CD4-positive, alpha-beta T cell (primary cell): Measurements from ENCODE around the gene PTBP3. TPM values are rescaled to one million over a fixed set of nuclear protein-coding genes. Genes with fewer than 3 reads are reported as not detected.

Source experiments
- ATAC-seq: fragments of 200-7000 bp; cut with Tn5 transposase; one replicate; pipeline ENCODE4 v1.10.0; 2022; ENCODE audit warnings: mild to moderate bottlenecking; ENCODE audit not compliant: poor library complexity
- CTCF ChIA-PET: fragments of 350-600 bp; sonication (Branson Sonifier 250); formaldehyde crosslinking; loops from one replicate; lab custom pipeline; 2021; ENCODE audit warnings: antibody characterized with exemption, inconsistent platforms; lab: Charles Lee
- POLR2A ChIA-PET: fragments of 350-600 bp; sonication (Branson Sonifier 250); formaldehyde crosslinking; loops from one replicate; lab custom pipeline; 2021; ENCODE audit warnings: antibody characterized with exemption, inconsistent platforms; lab: Charles Lee
- DNase-seq, 14 experiments: peaks; one replicate each; pipeline ENCODE4 v3.0.0-alpha.2; 2013 to 2020; ENCODE audit warnings: mixed read lengths in 2 of 14
- H3K27ac ChIP-seq, 2 donors: one replicate each; pipeline versions ENCODE4 v1.5.1 to v1.7.0; 2013; ENCODE audit warnings: low read length in 2 of 2, low read depth in 1 of 2, mild to moderate bottlenecking in 1 of 2
- H3K27me3 ChIP-seq, 2 experiments: 1 replicate in 1 of 2; 2 replicates in 1 of 2; pipeline versions ENCODE4 v1.6.1 to v1.7.0; 2013; ENCODE audit warnings: low read length in 2 of 2, control low read depth in 1 of 2, mild to moderate bottlenecking in 1 of 2, moderate library complexity in 1 of 2; ENCODE audit not compliant: insufficient read depth in 2 of 2, control insufficient read depth in 1 of 2
- H3K36me3 ChIP-seq: one replicate; pipeline ENCODE4 v1.6.1; 2013; ENCODE audit warnings: low read length, control low read depth; ENCODE audit not compliant: insufficient read depth
- H3K4me1 ChIP-seq: one replicate; pipeline ENCODE4 v1.6.1; 2013; ENCODE audit warnings: low read length, control low read depth; ENCODE audit not compliant: insufficient read depth
- H3K4me3 ChIP-seq: one replicate; pipeline ENCODE4 v1.5.1; 2013; ENCODE audit warnings: mild to moderate bottlenecking, low read length, moderate library complexity
- H3K9me3 ChIP-seq, 2 experiments: 1 replicate in 1 of 2; 2 replicates in 1 of 2; pipeline versions ENCODE4 v1.6.1 to v1.7.0; 2013; ENCODE audit warnings: low read length in 2 of 2, mild to moderate bottlenecking in 2 of 2, control low read depth in 1 of 2, moderate library complexity in 1 of 2; ENCODE audit not compliant: control insufficient read depth in 1 of 2, insufficient read depth in 1 of 2
- H3K27ac Mint-ChIP-seq: one replicate; pipeline ENCODE4 v1.8.0; 2020; ENCODE audit warnings: mixed read lengths
- H3K27me3 Mint-ChIP-seq: one replicate; pipeline ENCODE4 v1.8.0; 2021; ENCODE audit warnings: mixed read lengths
- H3K36me3 Mint-ChIP-seq: one replicate; pipeline ENCODE4 v1.8.0; 2021; ENCODE audit warnings: low read depth, mixed read lengths
- H3K4me1 Mint-ChIP-seq: one replicate; pipeline ENCODE4 v1.8.0; 2021; ENCODE audit warnings: low read depth, mixed read lengths
- H3K4me3 Mint-ChIP-seq: one replicate; pipeline ENCODE4 v1.8.0; 2020; ENCODE audit warnings: mild to moderate bottlenecking, mixed read lengths
- H3K9me3 Mint-ChIP-seq: one replicate; pipeline ENCODE4 v1.8.0; 2020; ENCODE audit warnings: mixed read lengths
- intact Hi-C, 2 experiments: fragments of 100-400 bp; cut with DNase I in 1 of 2; cut with micrococcal nuclease in 1 of 2; formaldehyde crosslinking; loops; one replicate each; pipeline versions ENCODE4 v1.15.1 to v1.9.0; 2023 to 2025; cut with DNase I, micrococcal nuclease
- total RNA-seq, 174 experiments: library from RNA in 2 of 174; stranded (reverse) in 2 of 174; gene quantifications; one replicate each; pipeline ENCODE4 v1.2.3 and lab custom pipeline; 2021 to 2026
- TF ChIP-seq, protein P1 (sequence below): fragments of 200-600 bp; IDR thresholded peaks from one replicate; pipeline ENCODE4 v1.8.0; 2022; ENCODE audit warnings: antibody characterized with exemption, mild to moderate bottlenecking

The PTBP3 gene
- total RNA-seq, 2 experiments from 2014 or later, result 100.0 to 110 TPM

DNA sequence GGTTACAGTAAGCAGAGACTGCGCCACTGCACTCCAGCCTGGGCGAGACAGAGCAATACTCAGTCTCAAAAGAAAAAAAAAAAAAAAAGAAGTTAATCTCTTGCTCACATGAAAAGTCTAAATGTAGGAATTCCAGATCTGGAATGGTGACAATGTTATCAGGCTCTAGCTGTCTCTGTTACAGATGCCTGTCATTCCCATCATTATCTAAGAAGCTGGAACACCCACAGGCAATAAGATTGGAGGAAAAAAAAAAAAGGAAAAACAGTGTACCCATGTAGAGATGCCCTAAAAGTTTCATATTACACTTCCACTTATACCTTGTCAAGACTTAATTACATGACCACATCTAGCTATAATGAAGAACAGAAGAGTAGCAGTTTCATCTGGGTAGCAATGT lies 38.2 kb downstream of the PTBP3 start:
- no peak for DNase-seq
- Histone ChIP-seq H3K27me3 (no peaks in the 10 kb centered on the region), H3K9me3 (no peaks in the 10 kb centered on the region), H3K4me3 (no peak overlapping the region), H3K27ac (no peak overlapping the region), H3K36me3 (peaks cover 26% of the 10 kb centered on the region), H3K4me1 (peaks cover 3% of the 10 kb centered on the region)
- H3K4me3 Mint-ChIP-seq, result no peak overlapping the region
- H3K27ac Mint-ChIP-seq, result no peak overlapping the region
- ChIA-PET CTCF (interaction anchor here (0.7 to 0.9 kb wide), 2 partner anchors 37 to 38 kb away, joined by 3 read pairs; partner anchors contain the start of gene PTBP3), POLR2A (no interaction called here)
- H3K36me3 Mint-ChIP-seq, result peaks cover 70% of the 10 kb centered on the region
- ATAC-seq, result no peak
- intact Hi-C loops, result loop anchor here in 1 of 2 experiments (5.0 kb wide), 1 partner anchor 37 kb away; the partner anchor contains the start of gene PTBP3
- H3K27me3 Mint-ChIP-seq, result no peaks in the 10 kb centered on the region
- peaks cover 72% of the 10 kb centered on the region for H3K4me1 Mint-ChIP-seq
- no peaks in the 10 kb centered on the region for H3K9me3 Mint-ChIP-seq
- TF ChIP-seq, protein P1, sequence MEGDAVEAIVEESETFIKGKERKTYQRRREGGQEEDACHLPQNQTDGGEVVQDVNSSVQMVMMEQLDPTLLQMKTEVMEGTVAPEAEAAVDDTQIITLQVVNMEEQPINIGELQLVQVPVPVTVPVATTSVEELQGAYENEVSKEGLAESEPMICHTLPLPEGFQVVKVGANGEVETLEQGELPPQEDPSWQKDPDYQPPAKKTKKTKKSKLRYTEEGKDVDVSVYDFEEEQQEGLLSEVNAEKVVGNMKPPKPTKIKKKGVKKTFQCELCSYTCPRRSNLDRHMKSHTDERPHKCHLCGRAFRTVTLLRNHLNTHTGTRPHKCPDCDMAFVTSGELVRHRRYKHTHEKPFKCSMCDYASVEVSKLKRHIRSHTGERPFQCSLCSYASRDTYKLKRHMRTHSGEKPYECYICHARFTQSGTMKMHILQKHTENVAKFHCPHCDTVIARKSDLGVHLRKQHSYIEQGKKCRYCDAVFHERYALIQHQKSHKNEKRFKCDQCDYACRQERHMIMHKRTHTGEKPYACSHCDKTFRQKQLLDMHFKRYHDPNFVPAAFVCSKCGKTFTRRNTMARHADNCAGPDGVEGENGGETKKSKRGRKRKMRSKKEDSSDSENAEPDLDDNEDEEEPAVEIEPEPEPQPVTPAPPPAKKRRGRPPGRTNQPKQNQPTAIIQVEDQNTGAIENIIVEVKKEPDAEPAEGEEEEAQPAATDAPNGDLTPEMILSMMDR, result no peak

DNA sequence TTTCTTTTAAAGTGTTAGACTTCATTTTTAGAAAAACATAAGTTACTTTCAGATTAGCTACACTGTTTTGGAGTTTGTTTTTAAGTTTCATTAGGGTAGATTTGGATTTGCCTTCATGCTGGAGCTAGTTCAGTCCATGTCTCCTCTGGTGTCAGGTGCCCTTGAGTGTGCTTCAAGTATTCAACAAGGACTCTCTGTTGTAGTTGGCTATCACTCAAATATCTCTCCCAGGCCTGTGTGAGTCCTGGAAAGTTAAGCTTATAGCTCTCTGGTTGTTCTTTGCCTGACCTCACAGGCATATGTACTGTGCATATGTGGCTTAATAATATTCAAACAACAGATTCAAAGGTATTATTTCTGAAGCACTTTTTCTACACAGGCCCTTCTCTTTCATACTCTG lies 45.4 kb downstream of the PTBP3 start:
- ChIA-PET CTCF (no interaction called here), POLR2A (no interaction called here)
- Mint-ChIP-seq H3K4me3 (no peak overlapping the region), H3K36me3 (peaks cover 92% of the 10 kb centered on the region), H3K9me3 (peaks cover 16% of the 10 kb centered on the region), H3K27me3 (no peaks in the 10 kb centered on the region), H3K27ac (no peak overlapping the region), H3K4me1 (peaks cover 46% of the 10 kb centered on the region)
- Histone ChIP-seq H3K27me3 (no peaks in the 10 kb centered on the region), H3K4me3 (no peak overlapping the region), H3K4me1 (no peaks in the 10 kb centered on the region), H3K9me3 (peaks cover 12 to 25% of the 10 kb centered on the region in 2 experiments), H3K27ac (no peak overlapping the region), H3K36me3 (peaks cover 22% of the 10 kb centered on the region)
- intact Hi-C loops, result loop anchor here in 1 of 2 experiments (5.0 kb wide), 1 partner anchor 34 kb away; no protein-coding TSS in a partner anchor
- no peak for ATAC-seq
- TF ChIP-seq, protein P1, result no peak
- no peak for DNase-seq

DNA sequence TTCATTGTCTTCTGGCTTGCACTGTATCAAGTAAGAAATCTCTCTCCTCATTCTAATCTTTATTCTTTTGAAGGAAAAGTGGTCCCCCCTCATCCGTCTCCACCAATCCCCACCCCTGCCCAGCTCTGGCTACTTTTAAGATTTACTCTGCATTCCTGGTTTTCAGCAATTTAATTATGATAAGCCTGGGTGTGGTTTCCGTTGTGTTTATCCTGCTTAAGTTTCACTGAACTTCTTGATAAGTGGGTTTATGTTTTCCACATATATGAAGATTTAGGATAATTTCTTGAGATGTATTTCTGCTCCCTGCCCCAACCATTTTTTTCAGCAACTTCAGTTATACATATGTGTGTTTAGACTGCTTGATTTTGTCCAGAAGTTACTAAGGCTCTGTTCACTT lies 46.5 kb downstream of the PTBP3 start:
- TF ChIP-seq, protein P1, result no peak
- ChIA-PET POLR2A (no interaction called here), CTCF (no interaction called here)
- H3K9me3 ChIP-seq, result peaks cover 12 to 25% of the 10 kb centered on the region in 2 experiments
- H3K27ac Mint-ChIP-seq, result no peak overlapping the region
- no peak overlapping the region for H3K4me3 ChIP-seq
- H3K36me3 Mint-ChIP-seq, result peaks cover 90% of the 10 kb centered on the region
- H3K27me3 ChIP-seq, result no peaks in the 10 kb centered on the region
- H3K36me3 ChIP-seq, result peaks cover 22% of the 10 kb centered on the region
- H3K9me3 Mint-ChIP-seq, result peaks cover 16% of the 10 kb centered on the region
- H3K27me3 Mint-ChIP-seq, result no peaks in the 10 kb centered on the region
- intact Hi-C loops, result loop anchor here in 1 of 2 experiments (5.0 kb wide), 1 partner anchor 35 kb away; no protein-coding TSS in a partner anchor
- no peaks in the 10 kb centered on the region for H3K4me1 ChIP-seq
- no peak for DNase-seq
- no peak overlapping the region for H3K27ac ChIP-seq
- ATAC-seq, result no peak
- H3K4me3 Mint-ChIP-seq, result no peak overlapping the region
- H3K4me1 Mint-ChIP-seq, result peaks cover 43% of the 10 kb centered on the region
